ENCODE measurements around the gene CHRNB1. TPM values are rescaled to one million over a fixed set of nuclear protein-coding genes. Genes with fewer than 3 reads are reported as not detected.

CHRNB1 gene
- total RNA-seq, 1 donor from 2014 or later: 7.2 TPM

GRCh38 chr17:7483255-7484066, 38.6 kb downstream of the CHRNB1 start:
- DNase-seq (ENCODE audit: low read depth in 2 of 2): peak; percentile 81 to 92

GRCh38 chr17:7484067-7484918, 39.4 kb downstream of the CHRNB1 start, which contains the start of gene POLR2A:
Gene POLR2A (plus strand): TSS chr17:7484366.
- DNase-seq (ENCODE audit: low read depth in 2 of 2): peak; percentile 96 to 99

DNA sequence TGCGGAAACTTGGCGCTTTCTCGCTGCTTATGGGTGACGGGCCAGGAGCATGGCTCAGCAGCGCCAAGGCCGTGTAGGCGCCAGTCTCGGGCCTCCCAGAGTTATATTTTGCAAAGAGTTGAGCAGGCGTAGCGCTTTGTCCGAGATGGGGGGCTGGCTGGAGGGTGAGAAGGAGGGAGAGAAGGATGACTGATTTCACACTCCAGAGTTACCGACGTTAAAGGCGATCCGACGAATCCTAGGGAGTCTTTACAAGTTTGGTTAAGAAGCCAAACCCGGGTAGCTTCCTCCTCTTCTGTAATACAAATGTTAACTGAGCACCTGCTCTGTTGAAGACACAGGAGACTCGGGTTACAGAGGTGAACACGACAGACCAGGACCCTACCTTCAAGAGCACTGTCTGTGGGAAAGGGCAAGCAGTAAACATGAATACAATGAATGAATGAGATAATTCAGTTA, 40.1 kb downstream of the CHRNB1 start:
- no peak for DNase-seq (ENCODE audit: low read depth in 2 of 2)

DNA sequence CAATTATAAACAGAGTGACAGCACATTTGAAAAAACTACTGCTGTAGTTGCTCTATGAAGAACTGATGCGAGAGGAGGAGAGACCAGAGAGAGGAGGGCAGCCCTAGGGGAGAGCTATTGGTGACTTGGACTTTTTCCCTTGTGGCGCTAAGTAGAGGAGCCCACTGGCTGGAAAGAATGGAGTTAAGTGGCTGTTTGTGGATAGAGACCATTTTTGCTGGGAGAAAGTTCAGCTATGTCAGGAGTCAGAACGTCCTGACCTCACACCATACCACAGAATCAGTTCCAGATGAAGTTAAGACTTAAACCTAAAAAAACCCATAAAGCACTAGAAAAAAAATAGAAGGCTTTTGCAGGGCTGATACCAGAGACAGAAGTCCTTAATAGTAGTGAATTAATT, 41.3 kb downstream of the CHRNB1 start:
- peak in 1 of 2 donors; percentile 10 for DNase-seq (ENCODE audit: low read depth in 2 of 2)

DNA sequence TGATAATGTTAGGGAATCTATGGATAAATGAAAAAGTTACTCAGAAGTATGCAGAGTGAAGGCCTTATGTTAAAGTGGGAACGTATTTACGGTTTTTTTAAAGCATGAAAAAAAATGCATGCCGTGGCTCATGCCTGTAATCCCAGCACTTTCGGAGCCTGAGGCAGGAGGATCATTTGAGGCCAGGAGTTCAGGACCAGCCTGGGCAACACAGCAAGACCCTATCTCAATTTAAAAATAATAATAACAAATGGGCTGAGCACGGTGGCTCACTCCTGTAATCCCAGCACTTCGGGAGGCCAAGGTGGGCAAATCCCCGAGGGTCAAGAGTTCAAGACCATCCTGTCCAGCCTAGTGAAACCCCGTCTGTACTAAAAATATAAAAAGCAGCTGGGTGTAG, 45.3 kb downstream of the CHRNB1 start:
- DNase-seq (ENCODE audit: low read depth in 2 of 2): no peak

- no peak for DNase-seq (ENCODE audit: low read depth in 2 of 2)
Measured at GRCh38 chr17:7491583-7491982, 46.7 kb downstream of the CHRNB1 start.

DNA sequence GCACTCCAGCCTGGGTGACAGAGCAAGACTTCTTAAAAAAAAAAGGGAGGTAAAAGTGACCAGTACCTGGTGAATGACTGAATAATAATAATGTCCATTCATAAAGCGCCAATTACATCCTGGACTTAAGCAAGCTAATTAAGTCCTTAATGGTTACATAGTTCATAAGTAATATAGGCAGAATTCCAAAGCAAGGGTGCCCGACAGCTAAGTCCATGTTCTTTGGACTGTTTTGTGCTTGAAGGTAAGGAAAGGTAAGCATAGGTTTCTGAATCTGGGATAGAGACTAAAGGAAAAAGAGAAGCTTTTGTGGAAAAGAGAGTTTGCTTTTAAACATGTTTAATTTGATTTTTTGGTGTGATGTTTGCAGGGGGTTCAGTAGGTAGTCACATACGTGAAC, 49.1 kb downstream of the CHRNB1 start:
- no peak for DNase-seq (ENCODE audit: low read depth in 2 of 2)

- DNase-seq (ENCODE audit: low read depth in 2 of 2): no peak
Measured at GRCh38 chr17:7495906-7496434, 51.1 kb downstream of the CHRNB1 start.

- no peak for DNase-seq (ENCODE audit: low read depth in 2 of 2)
Measured at GRCh38 chr17:7496470-7497183, 51.8 kb downstream of the CHRNB1 start.

- peak; percentile 88 to 93 for DNase-seq (ENCODE audit: low read depth in 2 of 2)
Measured at GRCh38 chr17:7497228-7497627, 52.4 kb downstream of the CHRNB1 start.

GRCh38 chr17:7497636-7498035, 52.8 kb downstream of the CHRNB1 start:
- no peak for DNase-seq (ENCODE audit: low read depth in 2 of 2)

DNA sequence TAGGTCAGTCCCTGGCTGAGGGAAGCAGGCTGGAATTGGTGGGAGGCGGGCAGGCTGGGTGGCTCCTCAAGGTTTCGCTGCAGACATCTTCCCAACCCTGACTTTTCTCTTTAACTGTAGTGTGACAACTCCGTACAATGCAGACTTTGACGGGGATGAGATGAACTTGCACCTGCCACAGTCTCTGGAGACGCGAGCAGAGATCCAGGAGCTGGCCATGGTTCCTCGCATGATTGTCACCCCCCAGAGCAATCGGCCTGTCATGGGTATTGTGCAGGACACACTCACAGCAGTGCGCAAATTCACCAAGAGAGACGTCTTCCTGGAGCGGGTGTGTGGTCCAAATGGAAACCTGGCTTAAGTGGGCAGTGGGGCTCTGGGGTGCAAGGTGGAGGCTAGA, 54.3 kb downstream of the CHRNB1 start:
- no peak for DNase-seq (ENCODE audit: low read depth in 2 of 2)

GRCh38 chr17:7501729-7502128, 56.9 kb downstream of the CHRNB1 start:
- DNase-seq (ENCODE audit: low read depth in 2 of 2): no peak

DNA sequence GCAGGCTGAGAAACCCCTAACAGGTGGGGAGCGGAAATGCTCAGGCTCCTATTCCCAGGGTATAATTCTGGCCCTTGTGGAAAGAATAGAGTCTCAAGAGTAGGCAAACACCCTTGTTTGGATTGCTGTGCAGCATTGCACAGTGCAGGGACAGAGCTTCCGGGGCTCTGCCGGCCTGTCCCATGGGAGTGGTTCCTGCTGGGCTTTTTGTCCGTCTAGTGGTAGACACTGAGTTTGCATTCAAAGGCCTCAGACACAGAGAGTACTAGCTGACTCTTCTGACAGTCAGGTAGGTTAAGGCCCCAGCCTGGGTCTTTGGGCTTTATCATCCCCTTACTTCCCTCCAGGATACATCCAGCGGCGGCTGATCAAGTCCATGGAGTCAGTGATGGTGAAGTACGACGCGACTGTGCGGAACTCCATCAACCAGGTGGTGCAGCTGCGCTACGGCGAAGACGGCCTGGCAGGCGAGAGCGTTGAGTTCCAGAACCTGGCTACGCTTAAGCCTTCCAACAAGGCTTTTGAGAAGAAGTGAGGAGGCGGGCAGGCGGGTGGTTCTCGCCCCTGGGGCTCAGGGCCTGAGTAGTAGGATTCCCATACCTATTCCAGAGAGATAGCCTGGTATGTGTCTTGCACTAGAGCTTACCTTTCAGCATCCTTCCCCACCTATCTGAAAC, 57.4 kb downstream of the CHRNB1 start:
- no peak for DNase-seq (ENCODE audit: low read depth in 2 of 2)

DNA sequence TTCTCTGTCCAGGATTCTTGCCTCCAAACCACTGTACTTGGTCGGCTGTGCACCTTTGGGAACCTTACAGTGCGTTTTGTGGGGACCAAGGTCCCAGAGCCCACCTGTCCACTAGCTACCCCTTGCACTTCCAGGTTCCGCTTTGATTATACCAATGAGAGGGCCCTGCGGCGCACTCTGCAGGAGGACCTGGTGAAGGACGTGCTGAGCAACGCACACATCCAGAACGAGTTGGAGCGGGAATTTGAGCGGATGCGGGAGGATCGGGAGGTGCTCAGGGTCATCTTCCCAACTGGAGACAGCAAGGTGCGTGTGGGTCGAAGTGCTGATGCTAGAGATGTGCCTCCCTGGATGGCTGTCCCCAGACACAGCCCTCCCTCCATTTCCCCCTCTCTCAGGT, 58.1 kb downstream of the CHRNB1 start:
- peak in 1 of 2 donors; percentile 21 for DNase-seq (ENCODE audit: low read depth in 2 of 2)

DNA sequence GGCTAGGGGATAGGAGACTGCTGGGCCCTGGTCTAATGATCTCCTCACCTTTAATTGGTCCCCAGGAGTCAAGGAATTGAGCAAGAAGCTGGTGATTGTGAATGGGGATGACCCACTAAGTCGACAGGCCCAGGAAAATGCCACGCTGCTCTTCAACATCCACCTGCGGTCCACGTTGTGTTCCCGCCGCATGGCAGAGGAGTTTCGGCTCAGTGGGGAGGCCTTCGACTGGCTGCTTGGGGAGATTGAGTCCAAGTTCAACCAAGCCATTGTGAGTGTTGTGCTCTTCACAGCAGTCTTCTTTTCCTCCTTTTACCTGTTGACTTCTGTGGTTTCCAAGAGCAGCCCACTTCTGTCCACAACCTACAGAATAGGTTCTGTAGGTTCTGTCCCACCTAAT, 58.7 kb downstream of the CHRNB1 start:
- DNase-seq (ENCODE audit: low read depth in 2 of 2): no peak

Other genes with a start within 250 kb of the CHRNB1 start
- 5.3 and 11.4 TPM in 2 replicates for gene DLG4, start 225.2 kb upstream of the CHRNB1 start, total RNA-seq
- 219 and 341 TPM in 2 replicates for gene ACADVL, start 225.1 kb upstream of the CHRNB1 start, total RNA-seq
- 28.6 and 37.0 TPM in 2 replicates for gene DVL2, start 210.5 kb upstream of the CHRNB1 start, total RNA-seq
- gene PHF23, start 205.6 kb upstream of the CHRNB1 start, total RNA-seq: 29.7 and 45.6 TPM in 2 replicates
- gene GABARAP, start 202.6 kb upstream of the CHRNB1 start, total RNA-seq: 92.6 and 197 TPM in 2 replicates
- 25.9 and 35.5 TPM in 2 replicates for gene CTDNEP1, start 193.3 kb upstream of the CHRNB1 start, total RNA-seq
- gene ELP5, start 192.8 kb upstream of the CHRNB1 start, total RNA-seq: 31.8 and 34.6 TPM in 2 replicates
- 1.0 and 2.7 TPM in 2 replicates for gene CLDN7, start 182.6 kb upstream of the CHRNB1 start, total RNA-seq
- gene SLC2A4, start 163.3 kb upstream of the CHRNB1 start, total RNA-seq: 0.76 and 0.90 TPM in 2 replicates
- gene YBX2, start 150.4 kb upstream of the CHRNB1 start, total RNA-seq: 0.25 and 0.26 TPM in 2 replicates
- 540 and 622 TPM in 2 replicates for gene EIF5A, start 137.4 kb upstream of the CHRNB1 start, total RNA-seq
- gene GPS2, start 129.7 kb upstream of the CHRNB1 start, total RNA-seq: 19.1 and 28.3 TPM in 2 replicates
- 9.1 and 15.0 TPM in 2 replicates for gene NEURL4, start 115.7 kb upstream of the CHRNB1 start, total RNA-seq
- gene ACAP1, start 108.5 kb upstream of the CHRNB1 start, total RNA-seq: 0.26 and 1.0 TPM in 2 replicates
- 2.3 and 3.4 TPM in 2 replicates for gene KCTD11, start 92.9 kb upstream of the CHRNB1 start, total RNA-seq
- gene TMEM95, start 89.9 kb upstream of the CHRNB1 start, total RNA-seq: not detected in 2 replicates
- 2.1 and 2.3 TPM in 2 replicates for gene TNK1, start 64.0 kb upstream of the CHRNB1 start, total RNA-seq
- gene PLSCR3, start 50.5 kb upstream of the CHRNB1 start, total RNA-seq: 13.5 and 34.0 TPM in 2 replicates
- 127 and 212 TPM in 2 replicates for gene TMEM256, start 41.0 kb upstream of the CHRNB1 start, total RNA-seq
- 1.4 and 3.0 TPM in 2 replicates for gene NLGN2, start 37.2 kb upstream of the CHRNB1 start, total RNA-seq
- gene SPEM1, start 24.7 kb upstream of the CHRNB1 start, total RNA-seq: not detected in 2 replicates
- not detected in 2 replicates for gene SPEM2, start 19.4 kb upstream of the CHRNB1 start, total RNA-seq
- not detected in 2 replicates for gene SPEM3, start 16.2 kb upstream of the CHRNB1 start, total RNA-seq
- gene TMEM102, start 9.6 kb upstream of the CHRNB1 start, total RNA-seq: 6.8 and 10.1 TPM in 2 replicates
- 0.13 and 0.38 TPM in 2 replicates for gene FGF11, start 5.5 kb upstream of the CHRNB1 start, total RNA-seq
- 6.7 and 11.3 TPM in 2 replicates for gene ZBTB4, start 34.6 kb downstream of the CHRNB1 start, total RNA-seq
- not detected in 2 replicates for gene SLC35G6, start 36.4 kb downstream of the CHRNB1 start, total RNA-seq
- 56.5 and 87.0 TPM in 2 replicates for gene POLR2A, start 39.3 kb downstream of the CHRNB1 start, total RNA-seq
- 4.7 and 9.4 TPM in 2 replicates for gene TNFSF12, start 104.0 kb downstream of the CHRNB1 start, total RNA-seq
- 0.25 and 0.26 TPM in 2 replicates for gene TNFSF13, start 113.7 kb downstream of the CHRNB1 start, total RNA-seq
- gene SENP3, start 116.9 kb downstream of the CHRNB1 start, total RNA-seq: 61.2 and 74.1 TPM in 2 replicates
- 0.77 and 1.5 TPM in 2 replicates for gene CD68, start 134.6 kb downstream of the CHRNB1 start, total RNA-seq
- gene MPDU1, start 138.8 kb downstream of the CHRNB1 start, total RNA-seq: 70.0 and 98.1 TPM in 2 replicates
- 0.13 TPM in 2 replicates for gene SOX15, start 145.0 kb downstream of the CHRNB1 start, total RNA-seq
- gene FXR2, start 169.8 kb downstream of the CHRNB1 start, total RNA-seq: 29.4 and 35.4 TPM in 2 replicates
- 27.6 and 37.3 TPM in 2 replicates for gene SAT2, start 182.8 kb downstream of the CHRNB1 start, total RNA-seq
- gene SHBG, start 185.1 kb downstream of the CHRNB1 start, total RNA-seq: 0.13 TPM in 1 of 2 replicates, not detected in the other
- gene ATP1B2, start 205.9 kb downstream of the CHRNB1 start, total RNA-seq: not detected in 2 replicates
- gene TP53, start 242.4 kb downstream of the CHRNB1 start, total RNA-seq: 44.0 and 51.2 TPM in 2 replicates
- 6.9 and 7.0 TPM in 2 replicates for gene WRAP53, start 243.4 kb downstream of the CHRNB1 start, total RNA-seq

Measured in dermis microvascular lymphatic vessel endothelial cell (primary cell).